ENCODE results near the gene BDKRB2.

Gene BDKRB2

GRCh38 chr14:96167224-96168148 lies 37.2 kb upstream of the BDKRB2 start:
- DNase-seq (ENCODE audit: insufficient read length, low spot score) (no peak), FAIRE-seq (no peak)
- no peak for TF ChIP-seq CTCF (IDR thresholded peaks at IDR 0.05; ENCODE audit: insufficient read depth, missing control alignments)

DNA sequence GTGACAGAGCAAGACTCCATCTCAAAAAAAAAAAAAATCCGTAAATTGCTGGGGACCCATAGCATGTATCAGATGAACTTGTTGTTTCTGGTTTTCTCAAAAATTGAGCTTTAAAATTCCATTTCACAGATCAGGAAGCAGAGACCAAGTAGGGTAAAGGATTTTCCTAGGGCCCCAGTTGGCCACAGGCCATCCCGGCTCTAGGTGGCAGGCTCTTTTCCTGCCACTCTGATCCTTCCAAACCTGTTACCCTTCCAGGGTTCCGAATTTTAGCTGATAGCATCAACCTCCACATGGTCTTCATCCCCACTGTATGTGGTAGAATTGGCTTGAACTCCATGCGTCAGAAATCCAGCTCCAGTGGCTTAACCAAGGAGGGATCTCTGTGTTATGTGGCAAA lies 36.1 kb upstream of the BDKRB2 start:
- FAIRE-seq, result no peak
- no peak for TF ChIP-seq CTCF (IDR thresholded peaks at IDR 0.05; ENCODE audit: insufficient read depth, missing control alignments)
- no peak for DNase-seq (ENCODE audit: insufficient read length, low spot score)

DNA sequence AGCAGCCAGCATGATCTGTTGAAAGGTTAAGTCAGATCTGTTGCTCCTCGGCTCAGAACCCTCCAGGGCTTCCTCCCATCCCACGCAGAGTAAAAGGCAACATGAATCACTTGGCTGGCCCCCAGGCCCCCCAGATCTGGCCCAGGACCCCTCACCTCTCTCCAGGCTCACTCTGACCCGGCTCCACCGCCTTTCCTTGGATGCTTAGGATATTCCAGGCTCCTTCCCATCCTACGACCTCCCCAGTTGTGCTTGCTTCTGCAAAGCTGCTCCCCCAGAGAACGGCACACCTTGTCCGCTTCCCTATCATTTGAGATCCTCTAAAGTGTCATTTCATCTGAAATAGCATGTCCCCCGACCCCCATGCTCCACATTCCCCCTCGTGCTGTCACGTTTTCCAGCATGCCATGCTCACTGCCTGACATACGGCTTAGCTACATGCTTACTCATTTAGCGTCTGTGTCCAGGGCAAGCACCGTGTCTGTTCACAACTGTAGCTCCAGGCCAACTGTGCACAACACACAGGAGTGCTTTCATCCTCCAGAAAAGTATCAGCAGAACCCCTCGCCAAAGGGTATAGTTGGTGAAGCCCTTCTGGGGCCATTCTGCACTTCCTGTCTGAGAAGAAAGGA lies 33.6 kb upstream of the BDKRB2 start:
- no peak for FAIRE-seq
- no peak for DNase-seq (ENCODE audit: insufficient read length, low spot score)
- TF ChIP-seq CTCF (IDR thresholded peaks at IDR 0.05; ENCODE audit: insufficient read depth, missing control alignments), result no peak

DNA sequence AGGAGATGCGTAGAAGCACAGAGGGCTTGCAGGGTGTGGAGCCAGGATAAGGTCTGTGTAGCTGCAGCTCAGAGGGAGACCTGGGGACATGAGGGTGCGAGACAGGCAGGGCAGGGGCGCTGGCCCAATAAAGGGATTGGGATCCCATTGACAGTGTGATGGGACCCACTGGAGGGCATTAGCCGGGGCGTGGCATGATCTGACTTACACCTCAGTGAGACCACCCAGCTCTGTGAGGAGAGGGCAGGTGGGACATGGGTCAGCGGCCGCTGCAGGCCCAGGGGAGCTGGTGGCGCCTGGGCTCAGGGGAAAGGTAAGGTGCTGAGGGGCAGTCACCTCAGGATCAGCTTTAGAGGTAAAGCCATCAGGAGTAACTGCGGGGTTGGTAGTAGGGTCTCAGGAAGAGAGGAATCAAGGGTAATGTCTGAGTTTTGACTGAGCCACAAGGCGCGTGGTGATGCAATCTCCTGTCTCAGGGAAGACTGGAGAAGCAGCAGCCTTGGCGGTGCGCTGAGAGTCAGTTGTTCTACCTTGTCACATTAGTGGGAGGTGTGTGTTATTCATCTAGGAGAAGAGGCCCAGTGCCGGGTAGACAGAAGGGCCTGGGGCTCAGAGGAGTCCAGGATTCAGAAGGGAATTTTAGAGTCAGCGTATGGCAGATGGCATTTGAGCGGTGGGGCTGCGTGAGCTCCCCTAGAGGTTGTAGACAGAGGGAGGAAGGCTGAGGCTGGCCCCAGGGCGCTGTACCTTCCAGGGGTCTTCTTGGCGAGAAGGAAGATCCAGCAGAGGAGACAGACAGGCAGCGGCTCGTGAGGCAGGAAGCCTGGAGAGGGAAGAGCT lies 30.8 kb upstream of the BDKRB2 start:
- no peak for DNase-seq (ENCODE audit: insufficient read length, low spot score)
- no peak for FAIRE-seq
- TF ChIP-seq CTCF (IDR thresholded peaks at IDR 0.05; ENCODE audit: insufficient read depth, missing control alignments), result no peak

DNA sequence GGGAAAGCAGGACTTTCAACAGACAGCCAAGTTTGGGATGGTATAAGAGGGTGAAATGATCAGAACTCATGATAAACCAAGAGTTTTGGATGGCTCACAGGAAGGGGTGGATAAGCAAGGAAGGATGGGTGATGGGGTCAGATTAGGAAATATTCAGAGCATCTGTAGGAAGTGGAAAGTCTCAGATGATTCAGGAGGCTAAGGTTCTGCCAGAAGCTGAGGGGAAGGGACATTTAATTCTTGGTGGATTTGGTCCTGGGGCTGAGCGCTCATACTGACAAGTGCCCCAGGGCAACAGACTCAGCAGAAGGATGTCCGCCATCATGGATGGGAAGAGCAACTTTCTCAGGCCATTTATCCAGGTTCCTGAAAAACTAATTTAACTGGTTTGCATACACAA lies 28.4 kb upstream of the BDKRB2 start:
- DNase-seq (ENCODE audit: insufficient read length, low spot score) (no peak), FAIRE-seq (no peak)
- TF ChIP-seq CTCF (IDR thresholded peaks at IDR 0.05; ENCODE audit: insufficient read depth, missing control alignments), result no peak

DNA sequence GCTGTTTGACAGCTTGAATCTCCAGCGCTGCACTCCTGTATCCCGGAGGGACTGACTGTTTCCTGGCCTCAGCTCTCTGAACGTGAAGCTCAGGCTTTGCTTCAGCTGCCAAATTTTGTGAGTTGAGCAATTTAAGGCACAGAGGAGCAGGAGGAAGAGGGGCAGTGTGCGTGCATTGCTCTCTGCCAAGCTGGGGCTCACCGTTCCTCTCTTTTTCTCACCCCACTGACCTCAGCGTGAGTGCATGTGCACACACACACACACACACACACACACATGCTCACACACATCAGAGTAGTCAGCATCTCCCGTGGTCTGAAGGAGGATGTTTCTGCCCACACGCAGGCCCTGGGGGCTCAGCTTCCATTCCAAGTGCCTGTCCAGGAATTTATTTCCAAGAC lies 27.8 kb upstream of the BDKRB2 start:
- FAIRE-seq, result no peak
- TF ChIP-seq CTCF (IDR thresholded peaks at IDR 0.05; ENCODE audit: insufficient read depth, missing control alignments), result no peak

More for the DNA sequence above, 27.8 kb upstream of the BDKRB2 start:
- DNase-seq (ENCODE audit: insufficient read length, low spot score), result no peak
